Left kidney (tissue), 1 donor: Measurements from ENCODE around the gene ISG20L2. TPM values are rescaled to one million over a fixed set of nuclear protein-coding genes. Genes with fewer than 3 reads are reported as not detected.

Experiments used
- polyA plus RNA-seq: library from polyadenylated mRNA; unstranded; fragments of 120-200 nt; gene quantifications from one replicate; pipeline ENCODE4 v1.2.1, GENCODE V29; 2013; ENCODE audit not compliant: insufficient read length

ISG20L2 gene
- polyA plus RNA-seq, 1 donor = 48.5 TPM

Other genes starting within 250 kb of the ISG20L2 start
- 22.5 TPM for gene MEF2D, start 228.0 kb downstream of the ISG20L2 start, polyA plus RNA-seq
- 22.8 TPM for gene IQGAP3, start 156.2 kb downstream of the ISG20L2 start, polyA plus RNA-seq
- gene TTC24, start 149.0 kb downstream of the ISG20L2 start, polyA plus RNA-seq = 1.6 TPM
- gene NAXE, start 137.0 kb downstream of the ISG20L2 start, polyA plus RNA-seq = 62.1 TPM
- 36.9 TPM for gene GPATCH4, start 127.3 kb downstream of the ISG20L2 start, polyA plus RNA-seq
- gene HAPLN2, start 109.4 kb downstream of the ISG20L2 start, polyA plus RNA-seq = 0.63 TPM
- 0.08 TPM for gene BCAN, start 86.6 kb downstream of the ISG20L2 start, polyA plus RNA-seq
- 146 TPM for gene NES, start 51.4 kb downstream of the ISG20L2 start, polyA plus RNA-seq
- 85.6 TPM for gene CRABP2, start 23.2 kb downstream of the ISG20L2 start, polyA plus RNA-seq
- 48.4 TPM for gene METTL25B, start 297 bp downstream of the ISG20L2 start, polyA plus RNA-seq
- gene MRPL24, start 12.3 kb upstream of the ISG20L2 start, polyA plus RNA-seq = 62.5 TPM
- gene HDGF, start 22.9 kb upstream of the ISG20L2 start, polyA plus RNA-seq = 248 TPM
- gene PRCC, start 38.8 kb upstream of the ISG20L2 start, polyA plus RNA-seq = 116 TPM
- gene SH2D2A, start 88.1 kb upstream of the ISG20L2 start, polyA plus RNA-seq = 0.52 TPM
- gene INSRR, start 130.4 kb upstream of the ISG20L2 start, polyA plus RNA-seq = 1.8 TPM
- gene NTRK1, start 132.1 kb upstream of the ISG20L2 start, polyA plus RNA-seq = 1.2 TPM
- gene PEAR1, start 165.0 kb upstream of the ISG20L2 start, polyA plus RNA-seq = 21.1 TPM
- gene LRRC71, start 191.9 kb upstream of the ISG20L2 start, polyA plus RNA-seq = 0.83 TPM